HG02938 (cell line): ENCODE results near the gene USP2.
"Not testable (repeated sequence)": the region's sequence is repeated elsewhere in the genome, so short reads cannot be mapped to it uniquely, and the experiment has no call there.

ENCODE experiments used
- ATAC-seq: cut with Tn5 transposase; IDR thresholded peaks from one replicate; pipeline ENCODE4 v1.9.1; 2021; ENCODE audit warnings: mild to moderate bottlenecking, moderate library complexity; ENCODE audit not compliant: unreplicated experiment

USP2 gene

GRCh38 chr11:119414321-119414720 lies 32.8 kb upstream of the USP2 start:
- ATAC-seq: no peak

- no peak for ATAC-seq
These were observed 30.6 kb upstream of the USP2 start for GRCh38 chr11:119412072-119412471.

DNA sequence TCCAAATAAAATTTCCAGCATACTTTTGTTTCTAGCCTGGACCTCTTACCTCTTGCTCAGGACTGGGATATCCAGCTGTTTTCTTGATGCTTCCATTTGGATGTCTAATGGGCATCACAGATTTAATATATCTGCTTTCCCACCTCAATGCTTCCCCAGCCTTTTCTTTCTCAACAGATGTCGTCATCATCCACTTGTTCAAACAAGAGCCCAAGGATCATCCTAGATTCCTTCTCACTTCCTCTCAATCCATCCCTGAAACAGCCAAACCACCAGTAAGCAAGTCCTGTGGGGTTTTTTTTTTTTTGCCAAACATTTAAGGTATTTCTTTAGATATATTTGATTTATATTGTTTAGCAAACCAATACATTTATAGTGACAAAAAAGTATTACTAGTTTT lies 29.0 kb upstream of the USP2 start:
- no peak for ATAC-seq

DNA sequence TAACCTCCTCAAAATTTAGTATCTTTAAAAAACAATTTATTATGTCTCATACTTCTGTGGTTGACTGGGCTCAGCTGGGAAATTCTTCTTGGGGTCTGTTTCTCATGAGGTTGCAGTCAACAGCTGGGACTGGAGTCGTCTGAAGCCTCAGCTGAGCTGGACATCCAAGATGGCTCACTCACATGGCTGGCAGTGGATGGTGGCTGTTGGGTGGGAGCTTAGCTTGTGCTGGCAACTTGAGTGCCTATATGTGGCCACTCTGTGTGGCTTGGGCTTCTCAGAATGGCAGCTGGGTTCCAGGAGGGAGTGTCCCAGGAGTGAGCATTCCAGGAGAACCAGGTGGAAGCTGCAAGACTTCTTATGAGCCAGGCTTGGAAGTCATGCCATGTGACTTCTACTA lies 28.2 kb upstream of the USP2 start:
- ATAC-seq: no peak

DNA sequence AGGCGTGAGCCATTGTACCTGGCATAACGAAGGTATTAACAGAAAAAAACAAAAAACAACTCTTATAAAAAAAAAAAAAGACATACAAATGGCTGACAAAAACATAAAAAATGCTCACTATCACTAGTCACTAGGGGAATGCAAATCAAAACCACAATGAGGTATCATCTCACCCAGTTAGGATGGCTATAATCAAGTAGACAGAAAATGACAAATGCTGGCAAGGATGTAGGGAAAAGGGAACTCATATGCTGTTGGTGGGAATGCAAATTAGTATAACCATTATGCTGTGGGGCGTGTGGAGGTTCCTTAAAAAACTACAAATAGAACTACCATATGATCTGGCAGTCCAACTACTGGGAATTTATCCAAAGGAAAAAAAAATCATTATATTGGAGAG lies 24.5 kb upstream of the USP2 start:
- ATAC-seq: no peak

- ATAC-seq: not testable (repeated sequence)
These were observed 24.0 kb upstream of the USP2 start for GRCh38 chr11:119405448-119405847.

- no peak for ATAC-seq
These were observed 23.4 kb upstream of the USP2 start for GRCh38 chr11:119404872-119405271.

GRCh38 chr11:119403021-119403420 lies 21.5 kb upstream of the USP2 start:
- ATAC-seq: no peak

DNA sequence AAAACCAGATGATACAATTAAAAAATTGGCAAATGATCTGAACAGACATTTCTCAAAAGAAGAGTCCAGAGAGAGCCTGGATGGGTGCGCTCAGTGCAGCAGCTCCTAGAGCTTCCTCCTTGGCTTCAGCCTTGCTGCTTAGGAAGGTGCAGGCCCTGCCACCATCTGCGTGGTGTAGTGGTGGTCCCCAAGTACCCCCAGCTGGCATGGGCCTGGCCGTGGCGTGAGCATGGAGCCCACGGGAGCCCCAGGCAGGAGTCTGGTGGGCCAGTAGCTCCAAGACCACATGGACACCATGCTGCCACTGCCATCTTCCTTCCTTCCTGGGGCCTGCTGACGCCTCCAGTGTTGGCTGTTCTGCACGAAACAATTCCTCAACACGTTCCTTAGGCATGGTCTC lies 21.0 kb upstream of the USP2 start:
- no peak for ATAC-seq

GRCh38 chr11:119400860-119401259 lies 19.4 kb upstream of the USP2 start:
- ATAC-seq: no peak

- ATAC-seq: no peak
These were observed 16.2 kb upstream of the USP2 start for GRCh38 chr11:119397740-119398139.

DNA sequence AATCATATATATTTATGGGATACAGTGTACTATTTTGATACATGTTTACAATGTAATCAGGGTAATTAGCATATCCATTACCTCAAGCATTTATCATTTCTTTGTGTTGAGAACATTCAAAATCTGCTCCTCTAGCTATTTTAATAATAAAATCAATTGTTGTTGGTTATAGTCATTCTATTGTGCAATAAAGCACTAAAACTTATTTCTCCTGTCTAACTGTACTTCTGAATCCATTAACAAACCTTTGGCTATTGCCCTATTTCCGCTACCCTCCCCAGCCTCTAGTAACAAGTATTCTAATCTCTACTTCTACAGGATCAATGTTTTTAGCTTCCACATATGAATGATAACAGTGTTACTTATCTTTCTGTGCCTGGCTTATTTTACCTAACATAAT lies 15.3 kb upstream of the USP2 start:
- no peak for ATAC-seq

DNA sequence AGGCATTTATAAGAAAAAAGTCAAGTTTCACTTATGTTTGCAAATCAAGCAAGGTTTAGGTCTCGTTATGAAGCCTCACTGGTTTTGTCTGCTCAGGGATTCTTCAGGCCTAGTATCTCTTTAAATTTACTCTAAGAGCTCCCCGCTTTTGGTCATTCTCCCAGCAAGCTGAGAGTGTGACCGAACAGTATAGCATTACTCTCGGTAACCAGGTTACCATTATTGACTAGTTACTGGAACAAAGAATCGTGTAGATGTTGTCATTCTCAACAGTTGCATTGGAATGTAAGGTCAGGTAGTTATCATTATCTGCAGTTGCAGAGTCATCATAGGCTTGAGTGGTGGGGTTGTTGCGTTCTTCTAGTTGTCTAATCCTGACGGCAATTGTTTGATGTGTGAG lies 9.8 kb upstream of the USP2 start:
- no peak for ATAC-seq

- ATAC-seq: no peak
These were observed 8.2 kb upstream of the USP2 start for GRCh38 chr11:119389611-119390254.

- ATAC-seq: no peak
These were observed 6.6 kb upstream of the USP2 start for GRCh38 chr11:119388103-119388502.

DNA sequence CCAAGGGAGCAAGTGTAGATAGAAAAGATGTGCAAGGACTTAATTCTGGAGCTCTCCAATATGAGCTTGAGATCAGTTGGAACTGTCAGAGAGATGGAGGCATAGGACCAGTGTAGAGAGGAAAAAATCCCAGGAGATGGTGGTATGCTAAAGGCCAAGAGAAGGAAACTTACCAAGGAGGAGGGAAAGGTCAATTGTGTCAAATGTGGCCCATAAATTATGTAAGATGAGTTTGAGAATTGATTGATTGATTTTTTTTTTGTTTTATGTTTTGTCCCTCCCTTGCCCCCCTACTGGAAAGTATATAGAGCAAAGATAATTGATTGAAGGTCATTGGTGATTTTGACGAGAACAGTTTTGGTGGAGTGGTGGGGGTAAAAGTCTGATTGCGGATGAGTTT lies 2.8 kb upstream of the USP2 start:
- ATAC-seq: no peak

DNA sequence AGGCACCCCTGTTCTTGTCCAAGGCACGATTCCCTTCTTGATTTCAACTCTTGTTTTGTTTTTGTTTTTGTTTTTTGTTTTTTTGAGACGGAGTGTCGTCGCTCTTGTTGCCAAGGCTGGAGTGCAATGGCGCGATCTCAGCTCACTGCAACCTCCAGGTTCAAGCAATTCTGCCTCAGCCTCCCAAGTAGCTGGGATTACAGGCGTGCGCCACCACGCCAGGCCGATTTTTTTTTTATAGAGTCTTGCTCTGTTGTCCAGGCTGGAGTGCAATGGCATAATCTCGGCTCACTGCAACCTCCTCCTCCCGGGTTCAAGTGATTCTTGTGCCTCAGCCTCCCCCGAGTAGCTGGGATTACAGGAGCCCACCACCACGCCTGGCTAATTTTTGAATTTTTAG lies 1.0 kb upstream of the USP2 start:
- not testable (repeated sequence) for ATAC-seq

DNA sequence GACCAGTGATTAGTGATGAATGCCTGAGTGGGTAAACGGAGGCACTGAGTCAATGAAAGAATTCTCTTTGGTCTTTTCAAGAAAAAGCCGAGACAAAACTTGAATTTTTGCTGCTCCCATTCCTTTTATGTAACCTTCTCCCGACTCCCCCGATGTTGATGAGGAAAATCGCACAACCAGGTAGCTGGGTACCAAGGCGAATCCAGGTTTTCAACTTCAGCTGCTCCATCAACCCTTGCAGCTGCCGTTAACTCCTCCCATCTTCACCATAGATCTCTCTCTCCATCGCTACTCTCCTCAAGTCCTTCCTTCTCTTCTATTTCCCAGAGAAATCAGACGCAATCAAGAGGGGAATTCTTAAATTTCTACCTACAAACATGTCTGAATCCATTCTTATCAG lies 611 bp upstream of the USP2 start:
- no peak for ATAC-seq

GRCh38 chr11:119380827-119381180 lies 686 bp downstream of the USP2 start:
- ATAC-seq: no peak

GRCh38 chr11:119380160-119380826 lies 1.2 kb downstream of the USP2 start:
- ATAC-seq: no peak

DNA sequence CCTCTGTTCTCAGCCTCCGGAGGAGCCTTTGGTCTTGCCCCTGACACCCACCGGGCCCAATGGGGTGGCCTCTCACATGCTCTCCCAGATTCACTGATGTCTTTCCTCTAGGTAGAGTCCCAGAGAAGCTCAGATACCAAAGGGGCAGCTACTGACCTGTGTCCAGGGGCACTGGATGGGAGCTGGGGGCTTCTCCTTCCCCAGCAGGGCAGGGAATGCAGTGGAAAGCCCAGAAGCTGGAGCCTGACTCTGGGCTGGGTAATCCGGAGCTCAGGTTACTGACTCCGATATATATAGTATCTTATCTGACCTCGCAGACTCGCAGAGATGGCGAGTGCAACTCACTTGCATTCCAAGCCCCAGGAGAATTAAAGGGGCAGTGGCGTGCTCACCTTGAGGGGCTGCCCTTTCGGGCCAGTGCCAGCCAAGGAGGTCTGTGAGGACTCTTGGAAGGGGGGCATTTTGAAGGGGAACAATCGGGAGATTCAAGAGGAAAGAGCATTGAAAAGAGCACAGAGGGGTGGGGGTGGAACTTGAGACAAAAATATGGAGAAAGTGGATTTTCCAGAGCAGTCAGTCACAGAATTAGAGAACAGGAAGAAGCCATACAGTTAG lies 2.5 kb downstream of the USP2 start:
- ATAC-seq: no peak

GRCh38 chr11:119377961-119378667 lies 3.4 kb downstream of the USP2 start:
- ATAC-seq: no peak
